Retinal pigment epithelial cell (primary cell): ENCODE results near the gene FAM170B.

Experiments
- DNase-seq: peaks from one replicate; pipeline ENCODE4 v3.0.0-alpha.2; 2010; ENCODE audit warnings: low read depth
- H3K4me3 ChIP-seq: 2 replicates; pipeline ENCODE4 v1.5.1; 2011; ENCODE audit warnings: mild to moderate bottlenecking, low read length, control low read depth, moderate library complexity
- TF ChIP-seq, protein P1 (sequence below): conservative IDR thresholded peaks from 2 replicates; pipeline ENCODE4 v1.5.1; 2011; ENCODE audit warnings: low read depth, low read length, control low read depth, inconsistent platforms

The FAM170B gene

DNA sequence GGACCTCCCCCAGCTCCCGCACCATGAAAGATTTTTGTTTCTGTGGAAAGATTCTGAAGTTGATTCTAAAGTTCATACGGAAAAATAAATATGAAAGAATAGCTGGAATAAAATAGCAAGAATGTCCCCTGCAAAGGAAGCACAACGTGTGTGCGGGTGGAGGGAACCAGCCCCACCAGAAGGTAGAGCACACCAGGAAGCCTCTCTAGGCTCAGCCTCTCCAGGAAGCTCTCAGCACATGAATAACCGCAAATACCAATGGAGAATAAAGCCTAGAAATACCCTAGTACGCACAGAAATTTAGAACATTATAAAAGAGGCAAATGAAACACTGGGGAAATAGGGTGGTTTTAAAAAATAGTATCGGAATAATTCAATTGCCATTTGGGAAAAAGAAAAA lies 24.6 kb upstream of the FAM170B start:
- TF ChIP-seq, protein P1, sequence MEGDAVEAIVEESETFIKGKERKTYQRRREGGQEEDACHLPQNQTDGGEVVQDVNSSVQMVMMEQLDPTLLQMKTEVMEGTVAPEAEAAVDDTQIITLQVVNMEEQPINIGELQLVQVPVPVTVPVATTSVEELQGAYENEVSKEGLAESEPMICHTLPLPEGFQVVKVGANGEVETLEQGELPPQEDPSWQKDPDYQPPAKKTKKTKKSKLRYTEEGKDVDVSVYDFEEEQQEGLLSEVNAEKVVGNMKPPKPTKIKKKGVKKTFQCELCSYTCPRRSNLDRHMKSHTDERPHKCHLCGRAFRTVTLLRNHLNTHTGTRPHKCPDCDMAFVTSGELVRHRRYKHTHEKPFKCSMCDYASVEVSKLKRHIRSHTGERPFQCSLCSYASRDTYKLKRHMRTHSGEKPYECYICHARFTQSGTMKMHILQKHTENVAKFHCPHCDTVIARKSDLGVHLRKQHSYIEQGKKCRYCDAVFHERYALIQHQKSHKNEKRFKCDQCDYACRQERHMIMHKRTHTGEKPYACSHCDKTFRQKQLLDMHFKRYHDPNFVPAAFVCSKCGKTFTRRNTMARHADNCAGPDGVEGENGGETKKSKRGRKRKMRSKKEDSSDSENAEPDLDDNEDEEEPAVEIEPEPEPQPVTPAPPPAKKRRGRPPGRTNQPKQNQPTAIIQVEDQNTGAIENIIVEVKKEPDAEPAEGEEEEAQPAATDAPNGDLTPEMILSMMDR = no peak
- no peak for DNase-seq
- H3K4me3 ChIP-seq = no peak overlapping the region

DNA sequence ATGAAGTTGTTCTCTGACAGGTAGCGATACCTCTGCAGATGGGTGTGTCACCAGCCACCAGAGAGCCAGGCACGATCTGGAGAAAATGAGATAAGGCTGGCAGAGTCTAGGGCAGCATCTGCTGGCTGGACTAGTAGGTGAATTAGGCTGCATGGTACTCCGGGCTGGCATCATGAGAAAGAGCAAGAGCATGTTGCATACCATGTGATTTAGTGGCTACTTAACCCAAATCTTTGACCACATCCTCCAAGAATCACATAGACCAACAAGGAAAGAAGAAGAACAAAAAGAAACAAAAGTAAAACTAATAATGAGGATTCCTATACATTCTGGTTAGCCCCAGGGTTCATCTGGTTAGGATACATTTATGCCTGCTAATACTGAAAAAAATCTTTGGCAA lies 23.4 kb upstream of the FAM170B start:
- TF ChIP-seq, protein P1 = no peak
- DNase-seq = no peak
- H3K4me3 ChIP-seq = no peak overlapping the region

DNA sequence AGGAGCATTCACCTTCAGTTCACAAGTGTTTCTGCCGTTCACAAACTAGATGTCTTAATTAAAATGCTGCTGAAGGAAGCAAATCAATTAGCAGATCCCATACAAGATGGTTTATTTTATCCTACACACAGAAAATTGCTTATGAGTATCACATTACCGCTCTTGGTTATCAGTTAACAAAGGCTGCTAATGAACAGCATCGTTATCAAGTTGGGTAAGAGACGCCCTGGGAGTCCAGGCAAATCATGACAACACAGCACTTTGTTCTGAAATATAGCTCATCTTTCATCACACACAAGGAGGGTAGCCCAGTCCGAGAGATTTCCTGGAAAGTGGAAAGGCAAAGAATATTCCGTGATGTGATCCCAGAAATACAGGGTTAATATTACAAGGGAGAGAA lies 20.8 kb upstream of the FAM170B start:
- no peak for DNase-seq
- TF ChIP-seq, protein P1 = no peak
- H3K4me3 ChIP-seq = no peak overlapping the region

DNA sequence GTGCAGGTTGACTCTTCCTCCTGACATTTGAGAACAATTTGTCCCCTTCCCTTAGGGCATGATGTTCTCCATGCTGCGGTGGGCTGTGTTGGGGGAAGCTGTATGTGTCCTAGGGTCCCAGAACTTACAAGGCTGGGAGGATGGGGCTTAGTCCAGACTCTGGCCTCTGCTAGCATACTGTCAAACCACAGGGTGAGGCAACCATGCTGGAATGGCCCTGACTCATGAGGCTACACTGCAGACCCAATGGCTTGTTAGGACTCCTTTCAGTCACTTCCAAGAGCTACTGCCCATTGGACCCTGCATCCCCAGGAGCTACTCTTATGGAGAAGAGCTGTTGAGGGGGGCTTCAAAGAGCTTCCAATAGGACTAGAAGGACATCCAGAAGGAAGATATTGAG lies 20.1 kb upstream of the FAM170B start:
- TF ChIP-seq, protein P1 = no peak
- no peak for DNase-seq
- no peak overlapping the region for H3K4me3 ChIP-seq

DNA sequence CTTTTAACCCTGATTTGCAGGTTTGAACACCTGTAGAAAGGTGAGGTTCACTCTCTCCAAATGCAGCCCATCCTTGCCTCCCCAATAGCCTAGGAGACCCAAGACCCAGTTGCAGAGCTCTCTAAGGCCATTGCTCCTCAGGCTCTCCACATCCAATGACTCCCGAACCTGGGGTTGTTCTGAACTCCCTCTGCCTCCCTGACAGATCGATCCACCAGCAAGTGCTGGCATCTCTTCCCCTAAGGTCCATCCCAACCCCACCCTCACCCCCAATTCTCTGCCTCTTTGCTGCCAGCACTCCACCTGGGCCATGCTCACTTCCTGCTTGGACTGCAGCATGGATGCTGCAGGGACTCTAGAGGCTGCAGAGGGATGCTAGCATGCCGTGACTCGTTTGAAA lies 19.3 kb upstream of the FAM170B start:
- H3K4me3 ChIP-seq = no peak overlapping the region
- TF ChIP-seq, protein P1 = no peak
- DNase-seq = no peak

DNA sequence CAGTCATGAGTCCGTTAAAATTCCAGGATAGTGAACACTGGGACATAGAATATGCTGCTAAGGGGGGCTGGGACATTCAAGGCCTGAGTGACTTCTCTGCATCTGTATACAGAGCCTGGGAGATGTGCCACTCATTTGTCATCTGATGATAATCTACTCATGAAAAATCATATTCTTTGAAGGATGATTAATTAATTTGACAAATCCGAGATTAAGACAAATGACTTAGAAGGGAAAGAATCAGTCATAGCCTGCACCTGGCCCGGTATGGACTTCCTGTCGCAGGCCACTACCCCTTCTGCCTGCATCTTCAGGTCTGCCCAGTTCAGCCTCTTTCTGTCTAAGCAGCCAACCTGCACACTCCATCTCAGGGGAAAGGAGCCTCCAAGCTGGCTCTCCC lies 18.8 kb upstream of the FAM170B start:
- no peak overlapping the region for H3K4me3 ChIP-seq
- TF ChIP-seq, protein P1 = no peak
- no peak for DNase-seq

DNA sequence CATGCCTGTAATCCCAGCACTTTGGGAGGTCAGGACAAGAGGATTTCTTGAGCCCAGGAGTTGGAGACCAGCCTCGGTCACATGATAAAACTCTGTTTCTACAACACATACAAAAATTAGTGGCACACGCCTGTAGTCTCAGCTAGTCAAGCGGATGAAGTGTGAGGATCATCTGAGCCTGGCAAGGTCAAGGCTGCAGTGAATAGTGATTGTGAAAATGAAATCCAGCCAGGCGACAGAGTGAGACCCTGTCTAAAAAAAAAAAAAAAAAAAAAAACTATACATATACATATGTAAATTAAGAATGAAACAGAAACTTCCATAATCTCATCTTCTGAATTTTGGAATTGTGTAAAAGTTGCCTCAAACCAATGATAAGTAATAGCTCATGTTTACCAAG lies 18.2 kb upstream of the FAM170B start:
- TF ChIP-seq, protein P1 = no peak
- no peak overlapping the region for H3K4me3 ChIP-seq
- no peak for DNase-seq
